ENCODE data around the gene HIP1R.
"Not testable (repeated sequence)": the region's sequence is repeated elsewhere in the genome, so short reads cannot be mapped to it uniquely, and the experiment has no call there.

The HIP1R gene

GRCh38 chr12:122875590-122876220, 40.4 kb downstream of the HIP1R start:
- Histone ChIP-seq H3K9me3 (no peaks in the 10 kb centered on the region), H3K27me3 (no peaks in the 10 kb centered on the region), H3K36me3 (peaks cover 6% of the 10 kb centered on the region), H3K4me1 (peaks cover 25% of the 10 kb centered on the region), H3K4me3 (ENCODE audit: low read depth, low read length) (no peak overlapping the region)
- DNase-seq = no peak
- no peak for TF ChIP-seq CTCF (IDR thresholded peaks at IDR 0.05; ENCODE audit: low read depth, low read length)

- DNase-seq; H3K4me3 ChIP-seq (ENCODE audit: low read depth, low read length); H3K36me3 ChIP-seq; H3K9me3 ChIP-seq; H3K27me3 ChIP-seq: not testable (repeated sequence)
- peaks cover 21% of the 10 kb centered on the region for H3K4me1 ChIP-seq
These were observed 41.0 kb downstream of the HIP1R start for GRCh38 chr12:122876281-122876680.

GRCh38 chr12:122876731-122877130, 41.5 kb downstream of the HIP1R start:
- Histone ChIP-seq H3K4me1 (peaks cover 16% of the 10 kb centered on the region), H3K27me3 (no peaks in the 10 kb centered on the region)

GRCh38 chr12:122878780-122879612, 43.7 kb downstream of the HIP1R start:
- peaks cover 2% of the 10 kb centered on the region; the same call in 1 of the 2 replicates for H3K36me3 ChIP-seq
- no peak for TF ChIP-seq CTCF (IDR thresholded peaks at IDR 0.05; ENCODE audit: low read depth, low read length)
- H3K4me3 ChIP-seq (ENCODE audit: low read depth, low read length) = no peak overlapping the region
- no peaks in the 10 kb centered on the region for H3K4me1 ChIP-seq
- H3K9me3 ChIP-seq = no peaks in the 10 kb centered on the region
- no peaks in the 10 kb centered on the region for H3K27me3 ChIP-seq
- DNase-seq = no peak

More at GRCh38 chr12:122876731-122877130, 41.5 kb downstream of the HIP1R start:
- DNase-seq = no peak
- Histone ChIP-seq H3K36me3 (peaks cover 2% of the 10 kb centered on the region; the same call in 1 of the 2 replicates), H3K4me3 (ENCODE audit: low read depth, low read length) (no peak overlapping the region), H3K9me3 (no peaks in the 10 kb centered on the region)
- TF ChIP-seq CTCF (IDR thresholded peaks at IDR 0.05; ENCODE audit: low read depth, low read length) = no peak

GRCh38 chr12:122880155-122880667, 45.0 kb downstream of the HIP1R start:
- H3K4me3 ChIP-seq (ENCODE audit: low read depth, low read length) = no peak overlapping the region
- TF ChIP-seq CTCF (IDR thresholded peaks at IDR 0.05; ENCODE audit: low read depth, low read length) = no peak
- H3K36me3 ChIP-seq = peaks cover 2% of the 10 kb centered on the region; the same call in 1 of the 2 replicates
- no peaks in the 10 kb centered on the region for H3K27me3 ChIP-seq
- H3K9me3 ChIP-seq = no peaks in the 10 kb centered on the region
- no peaks in the 10 kb centered on the region for H3K4me1 ChIP-seq
- no peak for DNase-seq

- Histone ChIP-seq H3K4me1 (no peaks in the 10 kb centered on the region), H3K36me3 (peaks cover 2% of the 10 kb centered on the region; the same call in 1 of the 2 replicates), H3K4me3 (ENCODE audit: low read depth, low read length) (no peak overlapping the region), H3K9me3 (no peaks in the 10 kb centered on the region), H3K27me3 (no peaks in the 10 kb centered on the region)
- TF ChIP-seq CTCF (IDR thresholded peaks at IDR 0.05; ENCODE audit: low read depth, low read length) = peak; percentile 75
- DNase-seq = no peak
These were observed 45.4 kb downstream of the HIP1R start for GRCh38 chr12:122880668-122881067.

Measured in BE2C (cell line).